UCSD-AML1 (cell line): Measurements from ENCODE around the gene ARL15.

Experiments
- DNase-seq: peaks from one replicate; lab custom pipeline; 2025; ENCODE audit not compliant: unreplicated experiment; lab: John Stamatoyannopoulos, UW

The ARL15 gene

GRCh38 chr5:54254482-54255198 is 55.7 kb downstream of the ARL15 start:
- no peak for DNase-seq

- no peak for DNase-seq
These were observed 58.4 kb downstream of the ARL15 start for GRCh38 chr5:54251981-54252380.

- no peak for DNase-seq
These were observed 61.0 kb downstream of the ARL15 start for GRCh38 chr5:54249210-54250028.

GRCh38 chr5:54247226-54247625 is 63.1 kb downstream of the ARL15 start:
- no peak for DNase-seq

- no peak for DNase-seq
These were observed 66.8 kb downstream of the ARL15 start for GRCh38 chr5:54243483-54244080.

GRCh38 chr5:54242297-54242696 is 68.1 kb downstream of the ARL15 start:
- DNase-seq = no peak

- no peak for DNase-seq
These were observed 76.0 kb downstream of the ARL15 start for GRCh38 chr5:54234304-54234933.

GRCh38 chr5:54230936-54231685 is 79.3 kb downstream of the ARL15 start:
- no peak for DNase-seq

- peak; percentile 41 for DNase-seq
These were observed 81.2 kb downstream of the ARL15 start for GRCh38 chr5:54229041-54229780.

GRCh38 chr5:54227759-54228158 is 82.6 kb downstream of the ARL15 start:
- no peak for DNase-seq

GRCh38 chr5:54227109-54227508 is 83.3 kb downstream of the ARL15 start:
- no peak for DNase-seq

- DNase-seq = no peak
These were observed 84.2 kb downstream of the ARL15 start for GRCh38 chr5:54226215-54226614.

- DNase-seq = no peak
These were observed 86.1 kb downstream of the ARL15 start for GRCh38 chr5:54224103-54224826.

- DNase-seq = no peak
These were observed 88.0 kb downstream of the ARL15 start for GRCh38 chr5:54222336-54222735.

- DNase-seq = no peak
These were observed 89.2 kb downstream of the ARL15 start for GRCh38 chr5:54221135-54221534.

GRCh38 chr5:54220230-54221040 is 89.9 kb downstream of the ARL15 start:
- DNase-seq = no peak

GRCh38 chr5:54217826-54218503 is 92.4 kb downstream of the ARL15 start:
- no peak for DNase-seq

- DNase-seq = no peak
These were observed 95.1 kb downstream of the ARL15 start for GRCh38 chr5:54215233-54215736.
